Inferior parietal cortex (tissue), 1 donor: ENCODE data around the gene PON3.
"Not testable (repeated sequence)": the region's sequence is repeated elsewhere in the genome, so short reads cannot be mapped to it uniquely, and the experiment has no call there.

Experiments used
- DNase-seq: peaks from one replicate; pipeline ENCODE4 v3.0.0-alpha.2; 2016; ENCODE audit errors: extremely low spot score

Gene PON3

GRCh38 chr7:95412075-95412474 lies 15.9 kb upstream of the PON3 start:
- no peak for DNase-seq

- DNase-seq, result no peak
These were observed 15.5 kb upstream of the PON3 start for GRCh38 chr7:95411666-95412065.

GRCh38 chr7:95411036-95411435 lies 14.9 kb upstream of the PON3 start:
- no peak for DNase-seq

- no peak for DNase-seq
These were observed 11.6 kb upstream of the PON3 start for GRCh38 chr7:95407751-95408150.

GRCh38 chr7:95405800-95406199 lies 9.6 kb upstream of the PON3 start:
- no peak for DNase-seq

GRCh38 chr7:95405208-95405607 lies 9.0 kb upstream of the PON3 start:
- DNase-seq, result no peak

GRCh38 chr7:95404316-95404865 lies 8.2 kb upstream of the PON3 start:
- DNase-seq, result no peak

GRCh38 chr7:95398155-95398940 lies 2.2 kb upstream of the PON3 start:
- DNase-seq, result no peak

- DNase-seq, result no peak
These were observed 1.2 kb upstream of the PON3 start for GRCh38 chr7:95397381-95397780.

- DNase-seq, result no peak
These were observed 430 bp downstream of the PON3 start for GRCh38 chr7:95395755-95396135.

- no peak for DNase-seq
These were observed 1.8 kb downstream of the PON3 start for GRCh38 chr7:95394370-95394769.

- no peak for DNase-seq
These were observed 4.4 kb downstream of the PON3 start for GRCh38 chr7:95391761-95392160.

GRCh38 chr7:95389516-95389915 lies 6.7 kb downstream of the PON3 start:
- DNase-seq, result no peak

GRCh38 chr7:95379457-95379856 lies 16.7 kb downstream of the PON3 start:
- not testable (repeated sequence) for DNase-seq

- DNase-seq, result no peak
These were observed 19.4 kb downstream of the PON3 start for GRCh38 chr7:95376632-95377400.

- no peak for DNase-seq
These were observed 20.5 kb downstream of the PON3 start for GRCh38 chr7:95375591-95376257.

- DNase-seq, result no peak
These were observed 22.9 kb downstream of the PON3 start for GRCh38 chr7:95373323-95373722.

GRCh38 chr7:95368235-95368634 lies 27.9 kb downstream of the PON3 start:
- DNase-seq, result no peak

GRCh38 chr7:95367606-95368005 lies 28.6 kb downstream of the PON3 start:
- no peak for DNase-seq

GRCh38 chr7:95365151-95365550 lies 31.0 kb downstream of the PON3 start:
- no peak for DNase-seq

GRCh38 chr7:95357623-95358022 lies 38.6 kb downstream of the PON3 start:
- DNase-seq, result peak; percentile 14

- DNase-seq, result no peak
These were observed 53.4 kb downstream of the PON3 start for GRCh38 chr7:95342642-95343307.
